GM08714 (cell line): ENCODE data around the gene DGKB.

Experiments used
- H3K4me3 ChIP-seq: fragments of 200-500 bp; sonication (Bioruptor generic); 2 replicates; pipeline ENCODE4 v1.5.1; 2014; ENCODE audit warnings: mild to moderate bottlenecking, low read length, inconsistent platforms
- ZNF274 ChIP-seq: IDR thresholded peaks from 2 replicates; pipeline ENCODE4 v1.6.1; 2012; ENCODE audit warnings: mild to moderate bottlenecking, low read depth, low read length

The DGKB gene

DNA sequence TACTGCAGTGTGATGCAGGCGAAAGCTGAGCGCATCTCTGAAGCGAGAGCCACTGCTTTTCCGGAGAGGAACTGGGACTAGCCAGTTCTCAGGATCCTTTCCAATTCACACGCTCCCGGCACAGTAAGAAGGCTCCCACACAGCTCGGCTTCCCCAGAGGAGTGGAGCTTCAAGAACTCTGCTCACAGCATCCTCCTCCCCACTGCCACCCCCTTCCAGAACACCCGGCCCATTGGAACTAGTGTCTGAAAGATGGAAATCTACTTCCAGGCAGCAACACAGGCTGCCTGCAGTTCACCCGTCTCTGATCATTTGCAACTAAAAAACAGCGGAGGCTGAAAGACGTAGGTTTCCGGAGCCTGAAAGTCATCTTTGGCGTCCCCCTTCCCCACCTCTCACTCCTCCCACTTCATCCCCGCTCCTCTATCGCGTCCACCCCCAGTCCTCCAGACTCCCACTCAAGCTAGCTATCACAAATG lies at the start of gene DGKB:
TSS of gene DGKB (minus strand) at position 163 of the 479 bp plus-strand sequence.
- H3K4me3 ChIP-seq, result no peak within 1 kb of the TSS
- TF ChIP-seq ZNF274, result no peak

DNA sequence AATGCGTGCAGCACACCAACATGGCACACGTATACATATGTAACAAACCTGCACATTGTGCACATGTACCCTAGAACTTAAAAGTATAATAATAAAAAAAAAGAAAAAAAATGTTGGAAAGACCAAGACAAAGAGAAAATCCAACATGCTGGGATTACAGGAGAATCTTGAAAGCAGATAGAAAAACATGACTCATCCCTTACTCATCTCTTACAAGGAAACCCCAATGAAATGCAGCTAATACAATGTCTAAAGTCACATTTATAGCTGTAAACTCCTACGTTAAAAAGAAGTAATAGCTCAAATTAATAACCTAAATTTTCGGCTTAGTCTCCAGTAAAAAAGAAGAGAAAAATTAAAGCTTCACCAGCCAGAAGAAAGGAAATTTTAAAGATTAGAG lies 47.5 kb upstream of the DGKB start:
- no peak for TF ChIP-seq ZNF274

DNA sequence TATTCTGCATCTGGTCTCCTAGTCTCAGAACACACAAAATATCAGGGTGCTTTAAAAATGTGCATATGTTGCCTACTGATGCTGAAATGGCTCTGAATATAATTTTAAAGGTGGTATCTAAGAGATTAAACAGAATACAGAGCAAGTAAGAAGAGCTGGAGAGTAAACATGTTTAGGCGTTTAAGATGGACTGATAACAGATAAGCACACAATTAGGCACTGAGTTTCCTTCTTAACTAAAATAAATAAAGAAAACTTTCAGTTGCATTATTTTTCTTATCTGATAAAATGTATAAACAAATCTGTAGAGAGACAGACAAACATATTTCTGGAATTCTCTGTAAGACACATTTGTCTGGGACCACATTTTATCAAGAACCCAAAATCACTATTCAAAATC lies 35.6 kb upstream of the DGKB start:
- no peak overlapping the region for H3K4me3 ChIP-seq
- no peak for TF ChIP-seq ZNF274

More for the DNA sequence above, 47.5 kb upstream of the DGKB start:
- no peak overlapping the region for H3K4me3 ChIP-seq

DNA sequence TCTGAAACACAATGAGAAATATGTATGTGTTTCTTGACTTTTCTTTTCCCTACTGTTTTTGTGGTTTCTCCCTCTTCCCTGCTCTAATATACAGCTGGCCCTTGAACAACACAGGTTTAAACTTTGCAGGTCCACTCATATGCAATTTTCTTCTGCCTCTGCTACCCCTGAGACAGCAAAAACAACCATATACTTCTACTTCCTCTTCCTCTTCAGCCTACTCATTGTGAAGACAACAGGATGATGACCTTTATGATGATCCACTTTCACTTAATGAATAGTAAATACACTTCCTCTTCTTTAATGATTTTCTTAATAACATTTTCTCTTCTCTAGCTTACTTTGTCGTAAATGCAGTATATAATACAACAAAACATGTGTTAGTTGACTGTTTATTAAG lies 35.0 kb upstream of the DGKB start:
- no peak overlapping the region for H3K4me3 ChIP-seq
- TF ChIP-seq ZNF274, result no peak

DNA sequence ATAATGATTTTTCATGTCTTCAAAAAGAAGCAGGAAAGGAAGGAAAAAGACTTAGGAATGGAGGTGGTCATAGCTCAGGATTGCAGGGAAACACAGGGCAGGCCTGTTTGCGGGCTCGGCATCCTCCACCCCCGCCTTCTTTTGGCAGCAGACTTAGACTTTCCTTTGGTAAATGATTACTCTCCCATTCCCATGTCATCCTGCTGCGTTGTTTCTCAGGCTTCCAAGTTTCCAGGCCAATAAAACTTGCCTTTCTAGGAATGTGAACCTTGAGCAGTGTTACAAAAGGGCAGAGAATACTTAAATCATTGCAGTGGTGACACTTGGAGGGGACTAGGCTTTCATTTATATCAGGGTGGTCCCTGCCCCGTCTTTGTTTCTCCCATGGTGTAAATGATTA lies 34.0 kb upstream of the DGKB start:
- no peak overlapping the region for H3K4me3 ChIP-seq
- TF ChIP-seq ZNF274, result no peak

DNA sequence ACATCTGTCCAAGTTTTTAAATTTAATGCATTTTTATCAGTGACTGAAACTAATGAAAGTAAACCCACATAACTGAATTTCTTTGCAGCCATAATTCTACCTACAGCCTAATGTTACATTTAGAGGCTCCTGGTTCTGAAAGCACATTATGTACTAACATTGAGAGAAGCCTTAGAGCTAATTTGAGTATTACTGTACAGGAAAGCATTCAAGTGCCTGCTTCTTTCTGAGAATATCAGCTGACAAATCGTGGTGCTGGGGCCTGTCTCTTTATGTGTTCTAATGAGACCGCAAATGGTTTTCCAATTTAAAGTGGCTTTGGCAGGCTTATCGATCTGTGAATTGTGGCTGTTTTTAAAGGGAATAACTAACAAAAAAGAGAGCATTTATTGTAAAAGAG lies 32.3 kb upstream of the DGKB start:
- TF ChIP-seq ZNF274, result no peak
- H3K4me3 ChIP-seq, result no peak overlapping the region

DNA sequence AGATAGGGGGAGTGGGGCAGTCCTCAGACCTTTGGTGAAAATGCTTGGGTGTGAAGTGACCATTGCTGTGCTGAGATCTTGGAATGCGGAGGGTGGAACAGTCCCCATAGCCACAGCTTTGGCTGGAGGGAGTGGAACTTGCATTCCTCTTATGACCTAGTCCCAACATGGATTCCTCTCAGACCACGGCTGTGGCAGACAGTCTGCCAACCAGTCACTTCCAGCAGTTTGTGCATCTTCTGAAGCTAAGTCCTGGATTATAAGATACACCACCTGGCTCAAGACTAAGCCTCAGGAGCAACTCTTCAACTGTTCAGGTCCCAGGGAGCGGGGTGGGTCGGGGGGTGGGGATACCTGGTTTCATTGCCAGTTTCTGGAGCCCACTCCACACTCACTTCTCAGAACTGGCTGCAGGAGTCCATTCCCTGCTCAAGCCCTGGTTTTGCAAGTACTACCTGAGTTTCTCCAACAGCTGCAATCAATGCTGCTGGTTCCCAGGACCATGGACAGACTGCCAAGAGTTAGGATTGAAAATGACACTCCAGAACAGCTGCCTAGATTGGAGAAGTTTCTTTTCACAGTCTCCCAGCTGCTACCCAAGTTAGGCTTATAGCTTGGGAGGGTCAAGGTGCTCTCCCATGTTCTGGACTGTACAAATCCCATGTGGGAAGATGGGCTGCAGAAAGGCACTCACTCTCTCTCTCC lies 29.1 kb upstream of the DGKB start:
- TF ChIP-seq ZNF274, result no peak
- H3K4me3 ChIP-seq, result no peak overlapping the region

DNA sequence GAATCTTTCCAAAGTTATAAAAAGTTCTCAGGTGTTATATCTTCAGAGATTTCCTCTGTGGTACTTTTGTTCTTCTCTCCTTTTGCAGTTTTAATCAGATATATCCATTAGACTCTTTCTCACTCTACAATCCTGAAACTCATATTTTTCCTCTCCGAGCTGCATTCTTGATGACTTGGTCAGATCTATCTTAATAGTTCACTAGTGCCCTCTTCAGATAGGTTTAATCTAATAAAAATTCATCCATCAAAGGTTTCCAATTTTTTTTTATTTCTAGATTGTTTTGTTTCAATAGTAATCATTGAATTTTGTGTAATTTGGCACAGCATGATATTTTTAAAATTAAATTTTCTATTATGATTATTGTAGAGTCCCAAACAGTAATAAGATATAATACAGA lies 21.8 kb upstream of the DGKB start:
- no peak overlapping the region for H3K4me3 ChIP-seq
- no peak for TF ChIP-seq ZNF274

DNA sequence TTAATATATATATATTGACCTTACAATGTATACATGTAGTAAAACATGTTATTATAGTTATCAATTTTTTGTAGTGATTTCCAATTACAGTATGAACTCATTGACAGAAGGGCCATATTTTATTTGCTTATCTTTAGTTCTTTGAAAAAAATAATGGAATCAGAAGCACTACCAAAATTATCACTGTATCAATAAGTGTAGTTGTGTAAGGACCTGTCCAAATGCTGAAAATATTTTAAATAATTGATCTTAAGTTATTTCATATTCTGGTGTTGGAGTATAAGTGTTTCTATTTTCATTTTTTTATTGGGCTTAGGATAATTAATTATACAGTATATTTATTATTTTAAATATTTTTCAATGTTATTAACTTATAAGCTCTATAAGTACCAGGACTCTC lies 8.5 kb upstream of the DGKB start:
- no peak overlapping the region for H3K4me3 ChIP-seq
- TF ChIP-seq ZNF274, result no peak

DNA sequence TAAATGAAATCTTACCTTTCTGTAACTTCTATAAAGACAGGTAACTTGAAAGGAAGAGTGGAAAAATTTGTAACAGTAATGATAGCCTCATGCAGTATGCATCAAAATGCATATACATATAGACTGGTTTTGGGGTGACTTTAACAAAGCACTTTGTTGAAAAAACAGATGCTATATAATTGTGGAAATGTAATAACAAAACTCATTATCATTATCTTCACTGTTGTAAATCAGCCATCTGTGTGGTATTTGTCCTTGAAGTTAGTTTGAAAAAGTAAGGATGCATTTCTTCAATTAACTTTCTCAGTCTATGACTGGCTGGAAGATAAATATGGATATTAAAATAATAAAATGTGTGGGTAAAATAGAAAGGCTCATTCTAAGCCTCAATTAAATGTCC lies 6.1 kb upstream of the DGKB start:
- no peak overlapping the region for H3K4me3 ChIP-seq
- no peak for TF ChIP-seq ZNF274

DNA sequence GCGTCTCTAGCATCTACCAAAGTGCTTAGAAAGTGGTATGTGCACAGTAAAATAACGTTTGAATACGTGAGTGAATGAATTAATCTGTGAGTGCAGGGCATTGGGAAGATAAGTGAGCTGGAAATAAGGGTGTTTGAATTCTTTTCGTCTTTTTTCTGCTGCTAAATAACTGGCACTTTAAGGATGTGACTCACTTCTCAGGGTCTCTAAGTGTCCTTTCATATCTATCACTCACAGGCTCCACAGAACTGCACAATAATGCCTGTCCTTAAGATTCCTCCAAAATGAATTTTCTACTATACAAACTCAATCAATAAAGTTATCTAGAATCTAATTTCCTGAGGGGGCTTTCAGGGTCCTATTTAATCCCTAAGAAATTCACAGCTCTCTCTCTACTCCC lies 3.2 kb upstream of the DGKB start:
- no peak for TF ChIP-seq ZNF274
- H3K4me3 ChIP-seq, result no peak overlapping the region

DNA sequence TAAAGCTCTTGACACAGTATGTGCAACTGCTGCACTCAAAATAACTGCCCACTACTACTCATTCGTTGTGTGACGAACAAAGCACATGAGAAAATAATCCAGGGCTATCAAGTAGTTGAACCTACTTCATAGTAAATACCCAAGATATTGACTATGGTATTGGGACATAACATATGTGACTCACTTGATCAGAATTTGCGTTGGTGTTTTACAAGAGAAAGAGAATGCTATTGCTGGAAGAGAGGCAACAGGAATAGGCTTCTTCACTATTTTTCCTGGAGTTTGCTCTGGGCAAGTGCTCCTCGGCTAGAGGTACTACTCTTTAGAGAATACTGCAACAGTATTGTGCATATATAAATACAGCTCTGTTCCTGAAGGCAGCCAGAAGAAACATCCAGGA lies 2.5 kb downstream of the DGKB start:
- H3K4me3 ChIP-seq, result no peak overlapping the region

DNA sequence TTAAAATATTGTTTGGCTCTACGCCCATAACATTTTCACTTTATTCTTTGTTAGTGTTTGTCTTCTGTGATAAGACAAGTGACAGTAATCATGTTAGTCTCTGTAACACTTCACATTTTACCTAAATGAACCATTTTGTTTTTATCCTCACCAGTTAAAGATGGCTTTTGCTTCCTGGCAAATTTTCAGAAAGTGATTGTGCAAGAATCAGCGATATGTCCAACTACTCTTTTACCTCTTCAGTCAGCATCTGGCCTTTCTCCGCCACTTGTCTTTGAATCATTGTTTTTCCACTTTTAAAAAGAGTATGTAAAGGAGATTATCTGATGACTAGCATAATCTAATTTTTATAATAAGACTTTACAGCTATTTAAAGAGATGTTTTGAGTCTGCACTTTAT lies 3.5 kb downstream of the DGKB start:
- no peak overlapping the region for H3K4me3 ChIP-seq
- TF ChIP-seq ZNF274, result no peak

More for the DNA sequence above, 2.5 kb downstream of the DGKB start:
- no peak for TF ChIP-seq ZNF274

DNA sequence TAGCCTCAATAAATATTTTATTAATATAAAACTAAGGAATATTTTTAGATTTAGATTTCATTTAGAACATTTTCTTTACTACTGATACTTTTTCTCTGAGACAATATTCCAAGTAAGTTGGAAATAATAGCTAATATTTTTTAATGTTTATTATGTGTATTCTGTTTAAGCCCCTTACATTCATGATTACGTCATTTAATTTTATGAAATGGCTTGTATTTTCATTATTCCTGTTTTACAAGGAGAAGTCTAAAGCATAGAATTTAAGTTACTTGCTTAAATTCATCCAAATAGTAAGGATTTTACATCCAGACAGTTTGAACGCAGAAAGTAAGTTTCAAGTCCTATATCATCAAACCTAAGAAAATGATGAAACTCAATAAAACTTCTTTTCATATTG lies 6.1 kb downstream of the DGKB start:
- no peak for TF ChIP-seq ZNF274
- H3K4me3 ChIP-seq, result no peak overlapping the region

DNA sequence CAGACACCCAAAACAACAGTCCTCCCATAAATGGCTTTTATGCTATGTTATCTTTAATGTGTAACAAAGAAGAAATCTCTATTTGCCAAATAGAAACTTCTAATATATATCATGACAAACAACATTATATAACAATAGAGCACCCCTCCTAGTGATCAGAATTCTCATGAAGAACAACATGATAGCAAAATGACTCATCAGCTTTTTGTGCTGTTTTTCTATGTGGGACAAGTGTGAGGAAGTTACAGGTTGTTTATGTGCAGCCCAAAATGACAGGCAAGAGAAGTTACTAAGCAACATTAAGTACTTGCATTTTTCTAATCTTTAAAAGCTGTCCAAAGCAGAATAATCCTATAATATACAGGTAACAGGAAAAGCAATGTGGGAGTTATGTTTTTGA lies 7.7 kb downstream of the DGKB start:
- no peak for TF ChIP-seq ZNF274
- no peak overlapping the region for H3K4me3 ChIP-seq

DNA sequence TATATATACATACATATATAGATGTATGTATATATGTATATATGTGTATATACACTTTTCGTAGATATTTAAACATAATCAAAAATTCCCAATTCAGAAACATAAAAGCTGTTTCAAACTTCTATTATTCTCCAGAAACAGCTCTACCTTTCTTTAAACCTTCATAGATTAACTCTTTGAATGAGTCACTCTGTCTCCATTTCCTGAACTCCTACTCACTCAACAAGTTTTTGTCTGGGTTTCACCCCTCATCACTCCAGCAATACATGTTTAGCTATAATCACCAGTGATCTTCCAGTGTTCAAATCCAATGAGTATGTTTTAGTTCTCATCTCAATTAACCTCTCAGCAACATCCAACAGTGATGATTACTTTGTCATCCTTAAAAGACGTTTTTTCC lies 9.6 kb downstream of the DGKB start:
- no peak overlapping the region for H3K4me3 ChIP-seq
- no peak for TF ChIP-seq ZNF274

DNA sequence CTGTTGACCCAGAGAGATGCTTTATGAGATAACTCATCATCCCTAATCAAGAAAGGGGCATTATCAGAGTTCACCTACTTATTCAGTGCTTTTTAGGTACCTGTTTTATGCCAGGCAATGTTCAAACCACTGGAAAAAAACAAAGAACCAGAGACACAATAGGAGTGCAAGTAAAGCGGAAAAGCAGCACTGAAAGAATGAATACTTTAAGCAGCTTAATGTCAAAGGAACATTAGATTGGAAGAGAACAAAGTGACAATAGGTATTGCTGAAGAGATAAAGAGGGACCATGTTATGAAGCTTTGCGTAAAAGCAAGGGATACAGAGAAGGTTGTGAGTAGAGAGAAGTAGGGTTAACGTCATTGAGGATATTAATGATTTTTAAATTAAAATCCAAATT lies 11.3 kb downstream of the DGKB start:
- H3K4me3 ChIP-seq, result no peak overlapping the region
- no peak for TF ChIP-seq ZNF274
